GM12864 (cell line): ENCODE data around the gene DOK1.
"Not testable (repeated sequence)": the region's sequence is repeated elsewhere in the genome, so short reads cannot be mapped to it uniquely, and the experiment has no call there.

Source experiments
- DNase-seq: peaks from one replicate; pipeline ENCODE4 v3.0.0-alpha.2; 2011; ENCODE audit warnings: low read depth
- H3K4me3 ChIP-seq: 2 replicates; pipeline ENCODE4 v1.5.1; 2011; ENCODE audit warnings: mild to moderate bottlenecking, low read depth, low read length, control low read depth
- CTCF ChIP-seq: IDR thresholded peaks from 2 replicates; pipeline ENCODE4 v1.5.1; 2011; ENCODE audit warnings: low read depth, mild to moderate bottlenecking, moderate library complexity, low read length, control low read depth, inconsistent platforms; ENCODE audit errors: missing control alignments

DOK1 gene

GRCh38 chr2:74560591-74560990 lies 6.1 kb downstream of the DOK1 start:
- no peak for TF ChIP-seq CTCF

GRCh38 chr2:74561022-74561421 lies 6.5 kb downstream of the DOK1 start:
- not testable (repeated sequence) for H3K4me3 ChIP-seq

More at GRCh38 chr2:74560591-74560990, 6.1 kb downstream of the DOK1 start:
- H3K4me3 ChIP-seq = no peak overlapping the region
- no peak for DNase-seq

DNA sequence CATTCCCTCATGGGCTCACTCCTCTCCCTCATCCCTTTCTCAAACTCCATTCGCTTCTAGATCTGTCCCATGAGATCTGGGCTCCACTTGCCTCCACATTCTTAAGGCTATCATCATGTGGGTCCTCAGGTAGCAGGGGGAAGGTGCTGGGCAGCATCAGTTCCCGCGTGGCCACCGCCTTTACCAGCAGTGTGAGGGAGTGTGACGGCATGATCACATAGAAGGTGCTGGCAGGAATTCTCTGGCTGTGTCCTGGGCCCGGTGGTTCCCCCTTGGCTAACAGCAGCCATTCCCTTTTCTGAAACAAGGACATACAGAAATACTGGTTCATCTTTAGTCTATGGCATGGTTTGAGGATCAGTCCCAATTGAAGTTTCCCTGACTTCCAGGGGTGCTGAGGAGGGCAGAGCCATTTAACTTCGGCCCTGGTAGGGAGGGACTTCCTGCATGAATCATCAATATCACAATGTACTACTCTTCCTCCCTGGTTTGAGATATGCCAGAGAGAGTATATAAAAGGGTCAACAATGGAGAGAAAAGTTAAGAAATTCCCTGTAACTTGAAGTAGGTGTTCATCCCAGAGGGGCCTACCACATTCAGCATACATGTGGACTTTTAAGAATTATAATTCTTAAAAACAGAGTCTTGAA lies 7.7 kb downstream of the DOK1 start:
- no peak overlapping the region for H3K4me3 ChIP-seq
- DNase-seq = no peak
- no peak for TF ChIP-seq CTCF

More at GRCh38 chr2:74561022-74561421, 6.5 kb downstream of the DOK1 start:
- DNase-seq = not testable (repeated sequence)

- no peak overlapping the region for H3K4me3 ChIP-seq
- DNase-seq = no peak
- TF ChIP-seq CTCF = no peak
These were observed 9.7 kb downstream of the DOK1 start for GRCh38 chr2:74564222-74564621.

- no peak for TF ChIP-seq CTCF
- H3K4me3 ChIP-seq = no peak overlapping the region
- no peak for DNase-seq
These were observed 11.7 kb downstream of the DOK1 start for GRCh38 chr2:74566076-74566753.

GRCh38 chr2:74566754-74567085 lies 12.2 kb downstream of the DOK1 start:
- H3K4me3 ChIP-seq = no peak overlapping the region
- DNase-seq = no peak
- no peak for TF ChIP-seq CTCF

GRCh38 chr2:74567881-74568280 lies 13.4 kb downstream of the DOK1 start:
- no peak overlapping the region for H3K4me3 ChIP-seq
- TF ChIP-seq CTCF = no peak
- no peak for DNase-seq
